Breast epithelium (tissue), 4 donors: ENCODE results near the gene CCDC186. TPM values are rescaled to one million over a fixed set of nuclear protein-coding genes. Genes with fewer than 3 reads are reported as not detected.

Experiments used
- DNase-seq, 2 donors: peaks; one replicate each; pipeline ENCODE4 v3.0.0-alpha.2; 2019; ENCODE audit warnings: low spot score in 2 of 2
- H3K27ac ChIP-seq, 2 donors: fragments of 200-600 bp; sonication (generic) in 1 of 2; one replicate each; pipeline ENCODE4 v1.5.1; 2016 to 2019; ENCODE audit warnings: mild to moderate bottlenecking in 1 of 2
- H3K27me3 ChIP-seq, 2 donors: fragments of 200-600 bp; sonication (generic) in 1 of 2; one replicate each; pipeline versions ENCODE4 v1.5.1 to v1.6.0; 2017 to 2019; ENCODE audit warnings: control low read depth in 1 of 2, mild to moderate bottlenecking in 1 of 2
- H3K36me3 ChIP-seq: fragments of 200-600 bp; one replicate; pipeline ENCODE4 v1.5.1; 2019
- H3K4me1 ChIP-seq, 2 donors: fragments of 200-600 bp; sonication (generic); one replicate each; pipeline ENCODE4 v1.5.1; 2016 to 2019; ENCODE audit warnings: control low read depth in 1 of 2
- H3K4me3 ChIP-seq, 3 donors: fragments of 200-600 bp; sonication (generic); 1 replicate in 2 of 3; 2 replicates in 1 of 3; pipeline ENCODE4 v1.5.1; 2016 to 2019; ENCODE audit warnings: mild to moderate bottlenecking in 3 of 3, moderate library complexity in 2 of 3
- H3K9me3 ChIP-seq, 2 donors: fragments of 200-600 bp; sonication (generic) in 1 of 2; one replicate each; pipeline ENCODE4 v1.5.1; 2016 to 2019; ENCODE audit warnings: control low read depth in 1 of 2
- POLR2A ChIP-seq: fragments of 450-650 bp; IDR thresholded peaks from one replicate; pipeline ENCODE4 v1.6.1; 2016; ENCODE audit warnings: antibody characterized with exemption, mild to moderate bottlenecking, moderate library complexity
- POLR2AphosphoS5 ChIP-seq, 3 donors: sonication (generic); formaldehyde crosslinking; IDR thresholded peaks; one replicate each; pipeline ENCODE4 v1.6.1; 2017; ENCODE audit warnings: antibody characterized with exemption in 3 of 3
- intact Hi-C: fragments of 100-400 bp; cut with DNase I; formaldehyde crosslinking; loops from one replicate; pipeline ENCODE4 v1.15.1; 2023; ENCODE audit warnings: low total_unique reads
- total RNA-seq, 3 donors: library from RNA; depleted of rRNA; stranded (reverse); fragments of >200 nt; gene quantifications; one replicate each; pipeline ENCODE4 v1.1.0, GENCODE V29; 2016
- TF ChIP-seq, protein P1 (sequence below), 3 donors: fragments of 450-650 bp; IDR thresholded peaks; one replicate each; pipeline ENCODE4 v1.5.1; 2016 to 2017; ENCODE audit warnings: antibody characterized with exemption in 3 of 3, mild to moderate bottlenecking in 3 of 3, moderate library complexity in 3 of 3

Gene CCDC186
- total RNA-seq, 3 donors from 2014 or later = 23.5 to 62.1 (median 41.6) TPM

DNA sequence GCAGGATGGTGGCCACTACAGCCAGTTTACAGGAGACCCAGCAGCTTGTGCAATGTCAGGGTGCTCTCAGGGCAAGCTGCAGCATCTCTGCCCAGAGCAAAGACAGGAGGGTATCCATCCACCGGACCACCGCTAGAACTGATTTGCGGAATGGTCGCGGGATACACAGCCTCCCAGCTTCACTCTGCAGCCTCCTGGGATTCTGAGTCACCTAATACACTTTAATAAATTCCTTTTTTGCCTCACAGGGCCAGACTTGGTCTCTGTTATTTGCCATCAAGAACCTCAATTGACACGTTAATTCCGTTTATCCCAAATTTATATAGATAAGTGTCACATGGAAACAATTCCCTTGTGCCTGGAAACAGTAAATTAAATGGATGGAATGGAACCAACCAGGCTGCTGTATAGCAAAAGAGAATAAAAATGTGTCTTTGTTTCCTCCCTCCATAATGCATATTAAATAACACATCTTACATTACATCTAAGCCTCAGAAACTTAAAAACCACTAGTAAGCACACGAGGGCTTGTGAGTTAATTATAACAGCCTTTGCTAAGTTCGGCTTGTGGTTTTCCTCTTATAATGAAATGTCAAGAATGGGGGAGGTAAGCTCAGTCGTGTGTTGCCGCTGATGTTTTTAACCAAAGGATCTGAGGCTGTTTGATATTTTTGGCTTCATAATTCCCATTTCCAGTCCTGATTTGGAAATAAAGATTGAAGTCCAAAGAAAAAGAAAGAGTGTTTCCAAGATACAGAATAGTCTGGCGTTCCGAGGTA, 78.3 kb downstream of the CCDC186 start:
- H3K9me3 ChIP-seq = no peaks in the 10 kb centered on the region
- no peak overlapping the region for H3K27ac ChIP-seq
- no peaks in the 10 kb centered on the region for H3K27me3 ChIP-seq
- DNase-seq = no peak
- H3K36me3 ChIP-seq = no peaks in the 10 kb centered on the region
- H3K4me3 ChIP-seq = no peak overlapping the region
- no peaks in the 10 kb centered on the region for H3K4me1 ChIP-seq
- TF ChIP-seq POLR2AphosphoS5 (IDR thresholded peaks at IDR 0.05) (no peak), POLR2A (no peak)
- TF ChIP-seq, protein P1, sequence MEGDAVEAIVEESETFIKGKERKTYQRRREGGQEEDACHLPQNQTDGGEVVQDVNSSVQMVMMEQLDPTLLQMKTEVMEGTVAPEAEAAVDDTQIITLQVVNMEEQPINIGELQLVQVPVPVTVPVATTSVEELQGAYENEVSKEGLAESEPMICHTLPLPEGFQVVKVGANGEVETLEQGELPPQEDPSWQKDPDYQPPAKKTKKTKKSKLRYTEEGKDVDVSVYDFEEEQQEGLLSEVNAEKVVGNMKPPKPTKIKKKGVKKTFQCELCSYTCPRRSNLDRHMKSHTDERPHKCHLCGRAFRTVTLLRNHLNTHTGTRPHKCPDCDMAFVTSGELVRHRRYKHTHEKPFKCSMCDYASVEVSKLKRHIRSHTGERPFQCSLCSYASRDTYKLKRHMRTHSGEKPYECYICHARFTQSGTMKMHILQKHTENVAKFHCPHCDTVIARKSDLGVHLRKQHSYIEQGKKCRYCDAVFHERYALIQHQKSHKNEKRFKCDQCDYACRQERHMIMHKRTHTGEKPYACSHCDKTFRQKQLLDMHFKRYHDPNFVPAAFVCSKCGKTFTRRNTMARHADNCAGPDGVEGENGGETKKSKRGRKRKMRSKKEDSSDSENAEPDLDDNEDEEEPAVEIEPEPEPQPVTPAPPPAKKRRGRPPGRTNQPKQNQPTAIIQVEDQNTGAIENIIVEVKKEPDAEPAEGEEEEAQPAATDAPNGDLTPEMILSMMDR (IDR thresholded peaks at IDR 0.05) = no peak
- intact Hi-C loops = loop anchor here (5.0 kb wide), 1 partner anchor 1263 kb away; no protein-coding TSS in a partner anchor

DNA sequence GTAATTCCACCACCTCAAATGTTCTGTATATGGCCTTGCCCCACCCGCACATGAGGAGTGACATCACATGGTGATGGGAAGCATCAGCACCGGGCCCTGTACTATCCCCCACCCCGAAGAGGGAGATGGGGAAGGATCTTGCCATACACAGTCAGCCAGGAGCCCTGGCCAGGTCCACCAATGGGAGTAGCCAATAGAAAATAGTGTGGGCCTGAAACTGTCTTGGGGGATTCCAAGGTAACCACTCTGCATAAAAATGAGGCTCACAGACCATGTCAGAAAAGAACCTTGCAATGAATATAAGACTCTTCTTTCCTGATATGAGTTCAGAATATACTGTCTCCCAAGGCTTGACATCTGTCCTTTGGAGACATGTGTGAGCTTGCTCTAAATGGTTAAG, 79.2 kb downstream of the CCDC186 start:
- TF ChIP-seq, protein P1 (IDR thresholded peaks at IDR 0.05) = no peak
- no peak for TF ChIP-seq POLR2AphosphoS5 (IDR thresholded peaks at IDR 0.05)
- TF ChIP-seq POLR2A = no peak
- DNase-seq = no peak
- H3K9me3 ChIP-seq = no peaks in the 10 kb centered on the region
- H3K4me1 ChIP-seq = no peaks in the 10 kb centered on the region
- H3K27me3 ChIP-seq = no peaks in the 10 kb centered on the region
- intact Hi-C loops = loop anchor here (5.0 kb wide), 1 partner anchor 1262 kb away; no protein-coding TSS in a partner anchor
- H3K27ac ChIP-seq = no peak overlapping the region
- no peaks in the 10 kb centered on the region for H3K36me3 ChIP-seq
- no peak overlapping the region for H3K4me3 ChIP-seq

DNA sequence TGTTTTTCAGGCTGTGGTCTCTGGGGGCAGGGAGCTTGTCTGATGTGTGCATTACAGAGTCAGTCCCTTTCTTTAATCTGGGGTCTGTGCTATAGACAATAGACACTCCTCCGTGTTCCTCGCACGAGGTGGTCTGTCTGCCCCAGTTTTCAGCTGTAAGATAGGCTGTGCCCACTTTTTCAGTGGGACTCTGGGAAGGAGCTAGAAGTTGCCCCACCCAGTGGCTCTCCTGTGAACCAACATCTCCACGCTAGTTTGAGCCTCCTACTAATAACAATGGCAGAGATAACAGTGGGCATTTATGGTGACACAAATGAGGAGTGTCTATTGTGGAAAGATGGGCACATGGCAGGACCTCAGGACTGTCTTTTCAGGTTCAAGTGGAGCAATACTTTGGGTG, 86.3 kb downstream of the CCDC186 start:
- Histone ChIP-seq H3K9me3 (no peaks in the 10 kb centered on the region), H3K27me3 (no peaks in the 10 kb centered on the region), H3K27ac (no peak overlapping the region), H3K4me3 (no peak overlapping the region), H3K4me1 (no peaks in the 10 kb centered on the region), H3K36me3 (no peaks in the 10 kb centered on the region)
- TF ChIP-seq POLR2AphosphoS5 (IDR thresholded peaks at IDR 0.05) (no peak), POLR2A (no peak)
- TF ChIP-seq, protein P1 (IDR thresholded peaks at IDR 0.05) = no peak
- no peak for DNase-seq
- intact Hi-C loops = no loop called here

DNA sequence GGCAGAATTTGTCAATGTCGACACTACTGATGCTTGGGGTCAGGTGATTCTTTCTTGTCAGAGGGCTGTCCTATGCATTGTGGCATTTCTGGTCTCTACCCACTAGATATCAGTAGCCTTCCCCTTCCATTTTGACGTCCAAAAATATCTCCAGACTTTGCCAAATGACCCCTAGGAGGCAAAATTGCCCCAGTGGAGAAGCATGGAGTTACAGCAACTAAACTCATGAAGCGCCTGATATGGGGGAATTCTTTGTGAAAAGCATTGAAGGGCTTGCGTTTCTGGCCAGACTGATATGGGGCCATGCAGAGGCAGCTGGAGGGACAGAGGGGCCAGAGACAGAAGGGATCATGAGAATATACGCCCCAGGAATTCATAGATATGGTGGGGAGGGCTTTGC, 86.7 kb downstream of the CCDC186 start:
- no peaks in the 10 kb centered on the region for H3K27me3 ChIP-seq
- H3K4me3 ChIP-seq = no peak overlapping the region
- intact Hi-C loops = no loop called here
- H3K9me3 ChIP-seq = no peaks in the 10 kb centered on the region
- H3K4me1 ChIP-seq = no peaks in the 10 kb centered on the region
- TF ChIP-seq, protein P1 (IDR thresholded peaks at IDR 0.05) = no peak
- TF ChIP-seq POLR2A = no peak
- TF ChIP-seq POLR2AphosphoS5 (IDR thresholded peaks at IDR 0.05) = no peak
- no peaks in the 10 kb centered on the region for H3K36me3 ChIP-seq
- no peak for DNase-seq
- no peak overlapping the region for H3K27ac ChIP-seq

DNA sequence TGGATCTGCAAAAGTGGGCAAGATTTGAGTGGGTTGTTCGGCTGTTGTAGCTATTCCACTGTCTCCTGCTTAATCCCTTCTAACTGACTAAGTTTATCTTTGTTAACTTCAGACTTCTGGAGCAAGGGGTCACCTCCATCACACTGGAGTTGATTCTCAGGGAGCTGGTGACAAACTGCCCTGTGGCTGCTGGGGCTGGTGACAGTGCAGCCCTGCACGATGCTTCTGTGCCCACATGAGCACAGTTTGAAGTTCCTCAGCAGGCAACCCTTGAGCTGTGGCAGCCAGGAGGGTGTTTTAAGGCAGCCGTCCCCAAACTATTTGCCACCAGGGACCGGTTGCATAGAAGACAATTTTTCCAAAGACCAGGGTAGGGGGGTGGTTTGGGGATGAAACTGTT, 89.8 kb downstream of the CCDC186 start:
- DNase-seq = no peak
- H3K4me3 ChIP-seq = no peak overlapping the region
- no peak for TF ChIP-seq POLR2AphosphoS5 (IDR thresholded peaks at IDR 0.05)
- TF ChIP-seq, protein P1 (IDR thresholded peaks at IDR 0.05) = no peak
- no peak for TF ChIP-seq POLR2A
- H3K27me3 ChIP-seq = no peaks in the 10 kb centered on the region
- H3K9me3 ChIP-seq = no peaks in the 10 kb centered on the region
- intact Hi-C loops = no loop called here
- H3K27ac ChIP-seq = no peak overlapping the region
- H3K36me3 ChIP-seq = no peaks in the 10 kb centered on the region
- no peaks in the 10 kb centered on the region for H3K4me1 ChIP-seq
